Measurements from ENCODE around the gene MNAT1. TPM values are rescaled to one million over a fixed set of nuclear protein-coding genes. Genes with fewer than 3 reads are reported as not detected.
A peak's percentile ranks its signal among the peaks of the same experiment; 100 is the strongest.

The MNAT1 gene
- total and polyA plus RNA-seq, 9 of the 15 experiments (the other 6 are each of a cell fraction or from before 2014, with no cell fraction given): 37.8 to 83.3 (median 60.4) TPM

DNA sequence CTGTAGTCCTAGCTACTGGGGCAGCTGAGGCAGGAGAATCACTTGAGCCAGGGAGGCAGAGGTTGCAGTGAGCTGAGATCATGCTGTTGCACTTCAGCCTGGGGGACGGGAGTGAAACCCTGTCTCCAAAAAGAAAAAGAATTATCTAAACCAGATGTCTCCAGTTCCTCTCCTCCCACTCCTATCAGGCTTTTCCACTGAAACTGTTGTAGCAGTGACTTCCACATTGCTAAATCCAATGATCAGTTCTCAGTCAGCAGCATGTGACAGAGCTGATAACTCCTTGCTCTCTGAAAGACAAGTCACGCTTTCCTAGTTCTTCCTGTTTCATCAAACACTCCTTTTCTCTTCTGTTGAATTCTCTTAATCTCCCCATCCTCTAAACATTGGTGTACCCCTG lies 255.0 kb downstream of the MNAT1 start (continued):
- TF ChIP-seq POLR2G (IDR thresholded peaks at IDR 0.05; ENCODE audit: low read depth, low read length): no peak
- TF ChIP-seq, protein P1, sequence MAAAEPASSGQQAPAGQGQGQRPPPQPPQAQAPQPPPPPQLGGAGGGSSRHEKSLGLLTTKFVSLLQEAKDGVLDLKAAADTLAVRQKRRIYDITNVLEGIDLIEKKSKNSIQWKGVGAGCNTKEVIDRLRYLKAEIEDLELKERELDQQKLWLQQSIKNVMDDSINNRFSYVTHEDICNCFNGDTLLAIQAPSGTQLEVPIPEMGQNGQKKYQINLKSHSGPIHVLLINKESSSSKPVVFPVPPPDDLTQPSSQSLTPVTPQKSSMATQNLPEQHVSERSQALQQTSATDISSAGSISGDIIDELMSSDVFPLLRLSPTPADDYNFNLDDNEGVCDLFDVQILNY (CRISPR knock-in tag; IDR thresholded peaks at IDR 0.05): no peak
- no peak for TF ChIP-seq DNMT1 (IDR thresholded peaks at IDR 0.05)
- TF ChIP-seq PHTF2 (CRISPR knock-in tag; IDR thresholded peaks at IDR 0.05): no peak
- TF ChIP-seq, protein P2, sequence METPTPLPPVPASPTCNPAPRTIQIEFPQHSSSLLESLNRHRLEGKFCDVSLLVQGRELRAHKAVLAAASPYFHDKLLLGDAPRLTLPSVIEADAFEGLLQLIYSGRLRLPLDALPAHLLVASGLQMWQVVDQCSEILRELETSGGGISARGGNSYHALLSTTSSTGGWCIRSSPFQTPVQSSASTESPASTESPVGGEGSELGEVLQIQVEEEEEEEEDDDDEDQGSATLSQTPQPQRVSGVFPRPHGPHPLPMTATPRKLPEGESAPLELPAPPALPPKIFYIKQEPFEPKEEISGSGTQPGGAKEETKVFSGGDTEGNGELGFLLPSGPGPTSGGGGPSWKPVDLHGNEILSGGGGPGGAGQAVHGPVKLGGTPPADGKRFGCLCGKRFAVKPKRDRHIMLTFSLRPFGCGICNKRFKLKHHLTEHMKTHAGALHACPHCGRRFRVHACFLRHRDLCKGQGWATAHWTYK (CRISPR knock-in tag; IDR thresholded peaks at IDR 0.05): no peak
- TF ChIP-seq, protein P3, sequence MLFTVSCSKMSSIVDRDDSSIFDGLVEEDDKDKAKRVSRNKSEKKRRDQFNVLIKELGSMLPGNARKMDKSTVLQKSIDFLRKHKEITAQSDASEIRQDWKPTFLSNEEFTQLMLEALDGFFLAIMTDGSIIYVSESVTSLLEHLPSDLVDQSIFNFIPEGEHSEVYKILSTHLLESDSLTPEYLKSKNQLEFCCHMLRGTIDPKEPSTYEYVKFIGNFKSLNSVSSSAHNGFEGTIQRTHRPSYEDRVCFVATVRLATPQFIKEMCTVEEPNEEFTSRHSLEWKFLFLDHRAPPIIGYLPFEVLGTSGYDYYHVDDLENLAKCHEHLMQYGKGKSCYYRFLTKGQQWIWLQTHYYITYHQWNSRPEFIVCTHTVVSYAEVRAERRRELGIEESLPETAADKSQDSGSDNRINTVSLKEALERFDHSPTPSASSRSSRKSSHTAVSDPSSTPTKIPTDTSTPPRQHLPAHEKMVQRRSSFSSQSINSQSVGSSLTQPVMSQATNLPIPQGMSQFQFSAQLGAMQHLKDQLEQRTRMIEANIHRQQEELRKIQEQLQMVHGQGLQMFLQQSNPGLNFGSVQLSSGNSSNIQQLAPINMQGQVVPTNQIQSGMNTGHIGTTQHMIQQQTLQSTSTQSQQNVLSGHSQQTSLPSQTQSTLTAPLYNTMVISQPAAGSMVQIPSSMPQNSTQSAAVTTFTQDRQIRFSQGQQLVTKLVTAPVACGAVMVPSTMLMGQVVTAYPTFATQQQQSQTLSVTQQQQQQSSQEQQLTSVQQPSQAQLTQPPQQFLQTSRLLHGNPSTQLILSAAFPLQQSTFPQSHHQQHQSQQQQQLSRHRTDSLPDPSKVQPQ (CRISPR knock-in tag; IDR thresholded peaks at IDR 0.05; ENCODE audit: borderline replicate concordance): no peak
- peak in 1 of 2 experiments; percentile 76; a peak in 2 of 4 replicates for TF ChIP-seq TBL1XR1 (IDR thresholded peaks at IDR 0.05; ENCODE audit: low read length in 2 of 2)
- TF ChIP-seq MTA1 (IDR thresholded peaks at IDR 0.05; ENCODE audit: borderline replicate concordance): 0 out of 2 replicates have a peak, but pooled peaks have one; percentile 57
- TF ChIP-seq SFPQ (IDR thresholded peaks at IDR 0.05; ENCODE audit: low read depth, low read length): no peak
- TF ChIP-seq NBN (IDR thresholded peaks at IDR 0.05; ENCODE audit: low read depth): peak; percentile 36; the same call in 1 of the 2 replicates
- peak; percentile 67 for TF ChIP-seq FOSL1 (tag; conservative IDR thresholded peaks at IDR 0.05)
- TF ChIP-seq, protein P4, sequence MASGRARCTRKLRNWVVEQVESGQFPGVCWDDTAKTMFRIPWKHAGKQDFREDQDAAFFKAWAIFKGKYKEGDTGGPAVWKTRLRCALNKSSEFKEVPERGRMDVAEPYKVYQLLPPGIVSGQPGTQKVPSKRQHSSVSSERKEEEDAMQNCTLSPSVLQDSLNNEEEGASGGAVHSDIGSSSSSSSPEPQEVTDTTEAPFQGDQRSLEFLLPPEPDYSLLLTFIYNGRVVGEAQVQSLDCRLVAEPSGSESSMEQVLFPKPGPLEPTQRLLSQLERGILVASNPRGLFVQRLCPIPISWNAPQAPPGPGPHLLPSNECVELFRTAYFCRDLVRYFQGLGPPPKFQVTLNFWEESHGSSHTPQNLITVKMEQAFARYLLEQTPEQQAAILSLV (tag; IDR thresholded peaks at IDR 0.05): no peak
- TF ChIP-seq BDP1 (IDR thresholded peaks at IDR 0.05; ENCODE audit: insufficient read depth, insufficient read length): no peak
- TF ChIP-seq, protein P5, sequence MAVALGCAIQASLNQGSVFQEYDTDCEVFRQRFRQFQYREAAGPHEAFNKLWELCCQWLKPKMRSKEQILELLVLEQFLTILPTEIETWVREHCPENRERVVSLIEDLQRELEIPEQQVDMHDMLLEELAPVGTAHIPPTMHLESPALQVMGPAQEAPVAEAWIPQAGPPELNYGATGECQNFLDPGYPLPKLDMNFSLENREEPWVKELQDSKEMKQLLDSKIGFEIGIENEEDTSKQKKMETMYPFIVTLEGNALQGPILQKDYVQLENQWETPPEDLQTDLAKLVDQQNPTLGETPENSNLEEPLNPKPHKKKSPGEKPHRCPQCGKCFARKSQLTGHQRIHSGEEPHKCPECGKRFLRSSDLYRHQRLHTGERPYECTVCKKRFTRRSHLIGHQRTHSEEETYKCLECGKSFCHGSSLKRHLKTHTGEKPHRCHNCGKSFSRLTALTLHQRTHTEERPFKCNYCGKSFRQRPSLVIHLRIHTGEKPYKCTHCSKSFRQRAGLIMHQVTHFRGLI (CRISPR knock-in tag; IDR thresholded peaks at IDR 0.05): no peak
- TF ChIP-seq PTBP1 (IDR thresholded peaks at IDR 0.05; ENCODE audit: low read depth, low read length): no peak
- no peak for TF ChIP-seq ID3 (CRISPR knock-in tag; IDR thresholded peaks at IDR 0.05)
- no peak for TF ChIP-seq ID3 (tag; IDR thresholded peaks at IDR 0.05)
- TF ChIP-seq ZSCAN29 (IDR thresholded peaks at IDR 0.05): no peak

Data from K562 (cell line).